ENCODE measurements around the gene FGGY.

FGGY gene

DNA sequence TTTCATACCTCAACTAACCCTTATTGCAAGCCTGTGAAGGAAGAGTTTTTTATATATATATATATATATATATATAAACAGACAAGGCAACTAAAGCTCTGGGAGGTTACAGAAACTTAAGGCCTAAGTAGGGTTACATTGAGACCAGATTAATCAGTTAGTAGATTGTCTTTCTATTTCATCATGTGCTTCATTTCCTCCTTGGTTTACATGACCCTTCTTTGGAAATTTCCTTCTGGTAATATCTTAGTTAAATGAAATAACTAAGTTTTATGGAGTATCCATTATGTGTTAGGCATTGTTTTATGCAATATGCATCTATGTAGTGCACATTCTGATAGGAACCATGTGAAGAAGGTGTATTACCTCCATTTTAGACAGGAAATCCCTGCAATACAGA, 112.7 kb downstream of the FGGY start:
- TF ChIP-seq, protein P1, sequence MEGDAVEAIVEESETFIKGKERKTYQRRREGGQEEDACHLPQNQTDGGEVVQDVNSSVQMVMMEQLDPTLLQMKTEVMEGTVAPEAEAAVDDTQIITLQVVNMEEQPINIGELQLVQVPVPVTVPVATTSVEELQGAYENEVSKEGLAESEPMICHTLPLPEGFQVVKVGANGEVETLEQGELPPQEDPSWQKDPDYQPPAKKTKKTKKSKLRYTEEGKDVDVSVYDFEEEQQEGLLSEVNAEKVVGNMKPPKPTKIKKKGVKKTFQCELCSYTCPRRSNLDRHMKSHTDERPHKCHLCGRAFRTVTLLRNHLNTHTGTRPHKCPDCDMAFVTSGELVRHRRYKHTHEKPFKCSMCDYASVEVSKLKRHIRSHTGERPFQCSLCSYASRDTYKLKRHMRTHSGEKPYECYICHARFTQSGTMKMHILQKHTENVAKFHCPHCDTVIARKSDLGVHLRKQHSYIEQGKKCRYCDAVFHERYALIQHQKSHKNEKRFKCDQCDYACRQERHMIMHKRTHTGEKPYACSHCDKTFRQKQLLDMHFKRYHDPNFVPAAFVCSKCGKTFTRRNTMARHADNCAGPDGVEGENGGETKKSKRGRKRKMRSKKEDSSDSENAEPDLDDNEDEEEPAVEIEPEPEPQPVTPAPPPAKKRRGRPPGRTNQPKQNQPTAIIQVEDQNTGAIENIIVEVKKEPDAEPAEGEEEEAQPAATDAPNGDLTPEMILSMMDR (IDR thresholded peaks at IDR 0.05; ENCODE audit: low read depth, low read length) = no peak
- Histone ChIP-seq H3K4me3 (ENCODE audit: low read depth, low read length) (no peak overlapping the region), H3K36me3 (no peaks in the 10 kb centered on the region), H3K27ac (no peak overlapping the region), H3K27me3 (ENCODE audit: insufficient read depth, low read depth, severe bottlenecking) (no peaks in the 10 kb centered on the region), H3K9me3 (ENCODE audit: severe bottlenecking) (peaks cover 6% of the 10 kb centered on the region)
- DNase-seq = no peak

DNA sequence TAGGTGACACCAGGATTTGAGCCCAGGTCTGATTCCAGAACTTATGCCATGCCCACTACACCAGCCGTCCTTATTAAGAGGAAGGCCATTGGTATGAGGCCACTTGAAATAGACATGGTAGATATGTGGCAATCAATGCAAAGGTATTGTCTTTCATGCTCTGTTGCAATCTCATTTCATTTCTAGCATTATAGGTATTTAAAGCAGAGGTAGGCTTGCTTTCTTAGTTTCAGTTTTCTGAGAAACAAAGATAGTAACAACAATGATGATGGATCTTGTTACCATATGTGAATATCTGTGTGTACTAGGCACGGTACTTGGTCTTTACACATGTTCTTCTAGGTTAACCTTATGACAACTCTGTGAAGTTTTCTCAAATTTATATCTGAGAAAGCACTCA, 113.1 kb downstream of the FGGY start:
- DNase-seq = no peak
- H3K4me3 ChIP-seq (ENCODE audit: low read depth, low read length) = no peak overlapping the region
- no peaks in the 10 kb centered on the region for H3K36me3 ChIP-seq
- H3K27ac ChIP-seq = no peak overlapping the region
- H3K27me3 ChIP-seq (ENCODE audit: insufficient read depth, low read depth, severe bottlenecking) = no peaks in the 10 kb centered on the region
- H3K9me3 ChIP-seq (ENCODE audit: severe bottlenecking) = peaks cover 6% of the 10 kb centered on the region
- TF ChIP-seq, protein P1 (IDR thresholded peaks at IDR 0.05; ENCODE audit: low read depth, low read length) = no peak

DNA sequence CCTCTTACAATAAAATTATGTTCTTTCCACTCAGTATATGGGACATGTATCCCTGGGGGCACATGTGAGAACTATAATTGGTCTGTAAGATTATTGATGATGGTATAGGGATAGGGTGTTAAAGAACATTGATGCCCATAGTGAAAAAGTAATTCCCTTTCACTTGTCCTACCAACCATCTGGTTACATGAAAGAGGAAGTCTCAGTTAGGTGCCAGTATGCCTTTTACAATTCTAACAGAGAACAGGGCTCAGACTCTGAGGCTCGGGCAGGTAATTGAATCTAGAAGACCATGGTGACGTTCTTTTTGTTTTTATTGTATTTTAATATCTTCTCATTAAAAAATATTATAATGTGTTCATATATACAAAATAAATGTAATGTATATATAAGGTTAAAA, 113.6 kb downstream of the FGGY start:
- no peak overlapping the region for H3K27ac ChIP-seq
- DNase-seq = no peak
- no peaks in the 10 kb centered on the region for H3K36me3 ChIP-seq
- no peak overlapping the region for H3K4me3 ChIP-seq (ENCODE audit: low read depth, low read length)
- peaks cover 6% of the 10 kb centered on the region for H3K9me3 ChIP-seq (ENCODE audit: severe bottlenecking)
- no peaks in the 10 kb centered on the region for H3K27me3 ChIP-seq (ENCODE audit: insufficient read depth, low read depth, severe bottlenecking)
- TF ChIP-seq, protein P1 (IDR thresholded peaks at IDR 0.05; ENCODE audit: low read depth, low read length) = no peak

DNA sequence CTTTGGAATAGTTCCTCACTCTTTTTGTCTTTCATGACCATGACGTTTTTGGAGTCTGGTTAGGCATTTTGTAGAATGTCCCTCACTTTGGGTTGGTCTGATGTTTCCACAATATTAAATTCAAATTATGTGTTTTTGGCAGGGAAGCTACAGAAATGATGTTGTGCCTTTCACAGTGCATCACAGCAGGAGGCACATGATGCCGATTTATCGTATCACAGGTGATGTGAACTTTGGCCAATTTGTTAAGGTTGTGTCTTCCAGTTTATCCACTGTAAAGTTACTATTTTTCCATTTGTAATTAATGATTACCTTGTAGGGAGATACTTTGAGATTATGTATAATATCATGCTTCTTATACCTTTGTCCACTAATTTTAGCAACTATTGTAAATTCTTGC, 114.3 kb downstream of the FGGY start:
- DNase-seq = no peak
- H3K27ac ChIP-seq = no peak overlapping the region
- H3K4me3 ChIP-seq (ENCODE audit: low read depth, low read length) = no peak overlapping the region
- H3K36me3 ChIP-seq = no peaks in the 10 kb centered on the region
- no peaks in the 10 kb centered on the region for H3K27me3 ChIP-seq (ENCODE audit: insufficient read depth, low read depth, severe bottlenecking)
- peaks cover 6% of the 10 kb centered on the region for H3K9me3 ChIP-seq (ENCODE audit: severe bottlenecking)
- TF ChIP-seq, protein P1 (IDR thresholded peaks at IDR 0.05; ENCODE audit: low read depth, low read length) = no peak

DNA sequence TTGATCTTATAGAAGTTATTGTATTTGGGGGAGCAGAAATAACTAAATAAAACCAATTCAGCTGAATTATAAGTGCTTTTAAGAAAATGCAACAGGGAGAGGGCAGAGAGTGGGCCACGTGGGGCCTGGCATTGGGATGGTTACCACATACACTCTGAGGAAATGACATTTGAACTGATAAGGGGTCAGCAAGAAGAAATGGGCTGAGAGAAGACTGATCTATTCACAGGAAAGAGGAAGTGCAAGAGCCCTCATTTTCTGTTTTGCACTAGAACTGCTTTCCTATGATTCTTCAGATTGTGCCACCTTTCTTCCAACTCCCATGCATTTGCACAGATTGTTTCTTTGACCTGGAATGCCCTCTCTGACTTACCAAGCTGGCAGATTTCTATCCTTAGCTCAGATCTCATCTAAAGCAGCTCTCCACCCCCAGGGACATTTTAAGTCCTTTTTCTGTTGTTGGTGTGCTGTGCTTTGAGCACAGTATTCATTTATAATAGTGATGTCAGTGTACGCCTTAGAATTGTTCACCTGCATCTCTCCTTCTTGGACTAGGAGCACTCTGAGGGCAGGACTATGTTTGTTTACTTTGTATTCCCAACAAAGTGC, 115.9 kb downstream of the FGGY start:
- DNase-seq = no peak
- H3K9me3 ChIP-seq (ENCODE audit: severe bottlenecking) = peaks cover 2% of the 10 kb centered on the region
- TF ChIP-seq, protein P1 (IDR thresholded peaks at IDR 0.05; ENCODE audit: low read depth, low read length) = no peak
- H3K27ac ChIP-seq = no peak overlapping the region
- no peaks in the 10 kb centered on the region for H3K36me3 ChIP-seq
- no peaks in the 10 kb centered on the region for H3K27me3 ChIP-seq (ENCODE audit: insufficient read depth, low read depth, severe bottlenecking)
- H3K4me3 ChIP-seq (ENCODE audit: low read depth, low read length) = no peak overlapping the region

DNA sequence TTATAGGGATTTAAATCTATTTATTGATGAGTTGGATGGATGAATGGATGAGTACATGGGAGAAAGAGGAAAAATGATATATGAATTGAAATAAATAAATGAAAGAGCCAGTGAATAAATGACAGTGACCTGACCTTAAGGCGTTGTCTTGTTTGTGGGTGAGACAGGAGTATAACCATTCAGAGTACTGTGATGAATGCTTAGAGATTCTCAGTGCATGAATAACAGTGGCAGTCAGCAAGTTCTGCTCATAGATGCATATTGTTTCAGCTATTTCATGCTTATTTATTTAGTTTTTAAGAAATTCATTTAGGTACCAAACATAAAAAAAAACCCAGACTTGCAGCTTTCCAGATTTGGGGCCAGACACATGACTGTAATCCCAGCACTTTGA, 116.4 kb downstream of the FGGY start:
- H3K36me3 ChIP-seq = no peaks in the 10 kb centered on the region
- no peak for DNase-seq
- TF ChIP-seq, protein P1 (IDR thresholded peaks at IDR 0.05; ENCODE audit: low read depth, low read length) = no peak
- no peak overlapping the region for H3K27ac ChIP-seq
- peaks cover 2% of the 10 kb centered on the region for H3K9me3 ChIP-seq (ENCODE audit: severe bottlenecking)
- no peak overlapping the region for H3K4me3 ChIP-seq (ENCODE audit: low read depth, low read length)
- H3K27me3 ChIP-seq (ENCODE audit: insufficient read depth, low read depth, severe bottlenecking) = no peaks in the 10 kb centered on the region
